Rectal smooth muscle tissue (tissue), 1 donor: ENCODE measurements around the gene WDR47.
"Not testable (repeated sequence)": the region's sequence is repeated elsewhere in the genome, so short reads cannot be mapped to it uniquely, and the experiment has no call there.

Experiments
- H3K27ac ChIP-seq: one replicate; pipeline ENCODE4 v1.7.0; 2013; ENCODE audit warnings: low read depth, low read length, inconsistent platforms
- H3K27me3 ChIP-seq: one replicate; pipeline ENCODE4 v1.7.0; 2013; ENCODE audit warnings: low read length; ENCODE audit not compliant: control insufficient read depth, insufficient read depth
- H3K36me3 ChIP-seq: one replicate; pipeline ENCODE4 v1.7.0; 2013; ENCODE audit warnings: low read length; ENCODE audit not compliant: control insufficient read depth, insufficient read depth
- H3K4me1 ChIP-seq: one replicate; pipeline ENCODE4 v1.7.0; 2013; ENCODE audit warnings: low read length; ENCODE audit not compliant: control insufficient read depth, insufficient read depth
- H3K4me3 ChIP-seq: one replicate; pipeline ENCODE4 v1.7.0; 2013; ENCODE audit warnings: low read length
- H3K9ac ChIP-seq: one replicate; pipeline ENCODE4 v1.7.0; 2013; ENCODE audit warnings: low read length

WDR47 gene

GRCh38 chr1:109075531-109076490 is 33.9 kb upstream of the WDR47 start, which contains the start of gene TAF13:
Gene TAF13, minus strand, starts transcription at chr1:109076003. Its CDS starts 56 bp downstream, at chr1:109075947.
- Histone ChIP-seq H3K4me1 (peaks cover 5% of the 10 kb centered on the region), H3K9ac (peak within 1 kb of the TSS; percentile 98), H3K27ac (peak within 1 kb of the TSS; percentile 99)

GRCh38 chr1:109069294-109069693 is 27.4 kb upstream of the WDR47 start:
- H3K9ac ChIP-seq: no peak overlapping the region
- peaks cover 4% of the 10 kb centered on the region for H3K36me3 ChIP-seq
- no peaks in the 10 kb centered on the region for H3K4me1 ChIP-seq
- no peaks in the 10 kb centered on the region for H3K27me3 ChIP-seq
- no peak overlapping the region for H3K4me3 ChIP-seq
- no peak overlapping the region for H3K27ac ChIP-seq

More at GRCh38 chr1:109075531-109076490, 33.9 kb upstream of the WDR47 start, which contains the start of gene TAF13:
- Histone ChIP-seq H3K4me3 (peak within 1 kb of the TSS; percentile 99), H3K36me3 (no peaks in the 10 kb centered on the region), H3K27me3 (no peaks in the 10 kb centered on the region)

- no peak overlapping the region for H3K9ac ChIP-seq
- H3K36me3 ChIP-seq: peaks cover 4% of the 10 kb centered on the region
These were observed 26.0 kb upstream of the WDR47 start for GRCh38 chr1:109067883-109068282.

GRCh38 chr1:109065137-109065536 is 23.2 kb upstream of the WDR47 start:
- Histone ChIP-seq H3K36me3 (peaks cover 4% of the 10 kb centered on the region), H3K27me3 (no peaks in the 10 kb centered on the region)

More at GRCh38 chr1:109067883-109068282, 26.0 kb upstream of the WDR47 start:
- Histone ChIP-seq H3K4me3 (no peak overlapping the region), H3K4me1 (no peaks in the 10 kb centered on the region), H3K27ac (no peak overlapping the region), H3K27me3 (no peaks in the 10 kb centered on the region)

GRCh38 chr1:109061183-109061582 is 19.3 kb upstream of the WDR47 start:
- Histone ChIP-seq H3K27me3 (no peaks in the 10 kb centered on the region), H3K4me1 (no peaks in the 10 kb centered on the region), H3K36me3 (no peaks in the 10 kb centered on the region), H3K27ac (no peak overlapping the region), H3K4me3 (no peak overlapping the region), H3K9ac (no peak overlapping the region)

More at GRCh38 chr1:109065137-109065536, 23.2 kb upstream of the WDR47 start:
- no peaks in the 10 kb centered on the region for H3K4me1 ChIP-seq
- no peak overlapping the region for H3K9ac ChIP-seq
- H3K4me3 ChIP-seq: no peak overlapping the region
- no peak overlapping the region for H3K27ac ChIP-seq

- Histone ChIP-seq H3K9ac (no peak overlapping the region), H3K27ac (no peak overlapping the region), H3K4me3 (no peak overlapping the region), H3K36me3 (no peaks in the 10 kb centered on the region), H3K4me1 (no peaks in the 10 kb centered on the region), H3K27me3 (no peaks in the 10 kb centered on the region)
These were observed 18.8 kb upstream of the WDR47 start for GRCh38 chr1:109060707-109061106.

GRCh38 chr1:109059026-109059425 is 17.1 kb upstream of the WDR47 start:
- Histone ChIP-seq H3K27me3 (no peaks in the 10 kb centered on the region), H3K9ac (no peak overlapping the region)

GRCh38 chr1:109056064-109056463 is 14.2 kb upstream of the WDR47 start:
- Histone ChIP-seq H3K9ac (no peak overlapping the region), H3K4me1 (no peaks in the 10 kb centered on the region), H3K4me3 (no peak overlapping the region), H3K27ac (no peak overlapping the region), H3K27me3 (no peaks in the 10 kb centered on the region), H3K36me3 (no peaks in the 10 kb centered on the region)

More at GRCh38 chr1:109059026-109059425, 17.1 kb upstream of the WDR47 start:
- Histone ChIP-seq H3K36me3 (no peaks in the 10 kb centered on the region), H3K27ac (no peak overlapping the region), H3K4me1 (no peaks in the 10 kb centered on the region), H3K4me3 (no peak overlapping the region)

GRCh38 chr1:109052145-109052544 is 10.2 kb upstream of the WDR47 start:
- not testable (repeated sequence) for H3K27me3 ChIP-seq, H3K36me3 ChIP-seq, H3K4me3 ChIP-seq

GRCh38 chr1:109050228-109050995 is 8.5 kb upstream of the WDR47 start:
- Histone ChIP-seq H3K4me1 (no peaks in the 10 kb centered on the region), H3K36me3 (no peaks in the 10 kb centered on the region), H3K4me3 (no peak overlapping the region), H3K27ac (no peak overlapping the region), H3K27me3 (no peaks in the 10 kb centered on the region), H3K9ac (no peak overlapping the region)

More at GRCh38 chr1:109052145-109052544, 10.2 kb upstream of the WDR47 start:
- not testable (repeated sequence) for H3K9ac ChIP-seq, H3K27ac ChIP-seq, H3K4me1 ChIP-seq

GRCh38 chr1:109048335-109048734 is 6.4 kb upstream of the WDR47 start:
- H3K4me1 ChIP-seq: no peaks in the 10 kb centered on the region
- H3K36me3 ChIP-seq: no peaks in the 10 kb centered on the region
- H3K27ac ChIP-seq: no peak overlapping the region
- no peak overlapping the region for H3K9ac ChIP-seq
- H3K27me3 ChIP-seq: no peaks in the 10 kb centered on the region
- H3K4me3 ChIP-seq: no peak overlapping the region

- no peak overlapping the region for H3K4me3 ChIP-seq
- no peaks in the 10 kb centered on the region for H3K36me3 ChIP-seq
- no peak overlapping the region for H3K9ac ChIP-seq
- H3K27me3 ChIP-seq: no peaks in the 10 kb centered on the region
- H3K27ac ChIP-seq: no peak overlapping the region
- H3K4me1 ChIP-seq: no peaks in the 10 kb centered on the region
These were observed 5.4 kb upstream of the WDR47 start for GRCh38 chr1:109047339-109047738.
